T-helper 2 cell (primary cell): ENCODE data around the gene NABP1.

Experiments used
- DNase-seq, 5 experiments: peaks; one replicate each; pipeline versions ENCODE4 v3.0.0 to v3.0.0-alpha.2; 2012 to 2022

Gene NABP1

GRCh38 chr2:191649519-191649918 lies 28.4 kb upstream of the NABP1 start:
- DNase-seq, result no peak

- DNase-seq, result peak in 1 of 5 experiments; percentile 50
Measured at GRCh38 chr2:191650896-191651773, 26.8 kb upstream of the NABP1 start.

- DNase-seq, result no peak
Measured at GRCh38 chr2:191653667-191654391, 24.1 kb upstream of the NABP1 start.

GRCh38 chr2:191656391-191656790 lies 21.5 kb upstream of the NABP1 start:
- no peak for DNase-seq

- no peak for DNase-seq
Measured at GRCh38 chr2:191656792-191657191, 21.1 kb upstream of the NABP1 start.

- no peak for DNase-seq
Measured at GRCh38 chr2:191657977-191658376, 20.0 kb upstream of the NABP1 start.

GRCh38 chr2:191659198-191659597 lies 18.7 kb upstream of the NABP1 start:
- no peak for DNase-seq

- no peak for DNase-seq
Measured at GRCh38 chr2:191660575-191660974, 17.4 kb upstream of the NABP1 start.

- DNase-seq, result no peak
Measured at GRCh38 chr2:191661097-191661924, 16.6 kb upstream of the NABP1 start.

GRCh38 chr2:191664823-191665677 lies 12.9 kb upstream of the NABP1 start:
- DNase-seq, result no peak

GRCh38 chr2:191666226-191666625 lies 11.7 kb upstream of the NABP1 start:
- DNase-seq, result no peak

GRCh38 chr2:191666732-191667131 lies 11.2 kb upstream of the NABP1 start:
- peak in 1 of 5 experiments; percentile 32 for DNase-seq

- no peak for DNase-seq
Measured at GRCh38 chr2:191670076-191670475, 7.9 kb upstream of the NABP1 start.

- no peak for DNase-seq
Measured at GRCh38 chr2:191670787-191671186, 7.1 kb upstream of the NABP1 start.

GRCh38 chr2:191675807-191676721 lies 1.9 kb upstream of the NABP1 start:
- DNase-seq, result peak in 4 of 5 experiments; percentile 6 to 96 (median 58)

GRCh38 chr2:191676790-191677645 lies 918 bp upstream of the NABP1 start:
- DNase-seq, result peak in 3 of 5 experiments; percentile 10 to 90 (median 22)

- DNase-seq, result peak in 4 of 5 experiments; percentile 29 to 74 (median 44)
Measured at GRCh38 chr2:191678437-191679100, 633 bp downstream of the NABP1 start.

- peak in 2 of 5 experiments; percentile 52 to 85 for DNase-seq
Measured at GRCh38 chr2:191679818-191680600, 2.1 kb downstream of the NABP1 start.
